ENCODE data around the gene TRDN.
"Not testable (repeated sequence)": the region's sequence is repeated elsewhere in the genome, so short reads cannot be mapped to it uniquely, and the experiment has no call there.

The TRDN gene

DNA sequence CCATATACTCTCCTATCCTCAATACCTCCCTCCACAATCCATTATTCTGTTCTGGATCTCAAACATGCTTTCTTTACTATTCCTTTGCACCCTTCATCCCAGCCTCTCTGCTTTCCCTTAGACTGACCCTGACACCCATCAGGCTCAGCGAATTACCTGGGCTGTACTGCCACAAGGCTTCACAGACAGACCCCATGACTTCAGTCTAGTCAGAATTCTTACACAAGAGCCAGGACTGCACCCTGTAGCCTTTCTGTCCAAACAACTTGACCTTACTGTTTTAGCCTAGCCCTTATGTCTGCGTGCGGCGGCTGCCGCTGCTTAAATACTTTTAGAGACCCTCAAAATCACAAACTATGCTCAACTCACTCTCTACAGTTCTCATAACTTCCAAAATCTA lies 76.9 kb downstream of the TRDN start:
- not testable (repeated sequence) for DNase-seq

DNA sequence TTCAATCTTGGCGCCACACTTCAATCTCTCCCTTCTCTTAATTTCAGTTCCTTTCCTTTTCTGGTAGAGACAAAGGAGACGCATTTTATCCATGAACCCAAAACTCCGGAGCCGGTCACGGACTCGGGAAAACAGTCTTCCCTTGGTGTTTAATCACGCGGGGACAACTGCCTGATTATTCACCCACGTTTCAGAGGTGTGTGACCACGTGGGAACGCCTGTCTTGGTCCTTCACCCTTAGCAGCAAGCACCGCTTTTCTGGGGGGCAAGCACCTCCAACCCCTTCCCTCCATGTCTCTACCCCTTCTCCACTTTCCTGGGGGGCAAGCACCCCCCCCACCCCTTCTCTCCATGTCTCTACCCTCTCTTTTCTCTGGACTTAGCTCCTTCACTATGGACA lies 79.3 kb downstream of the TRDN start:
- DNase-seq: not testable (repeated sequence)

- DNase-seq: no peak
These were observed 84.6 kb downstream of the TRDN start for GRCh38 chr6:123551939-123552707.

- no peak for DNase-seq
These were observed 86.6 kb downstream of the TRDN start for GRCh38 chr6:123550052-123550617.

- no peak for DNase-seq
These were observed 87.3 kb downstream of the TRDN start for GRCh38 chr6:123549476-123549875.

DNA sequence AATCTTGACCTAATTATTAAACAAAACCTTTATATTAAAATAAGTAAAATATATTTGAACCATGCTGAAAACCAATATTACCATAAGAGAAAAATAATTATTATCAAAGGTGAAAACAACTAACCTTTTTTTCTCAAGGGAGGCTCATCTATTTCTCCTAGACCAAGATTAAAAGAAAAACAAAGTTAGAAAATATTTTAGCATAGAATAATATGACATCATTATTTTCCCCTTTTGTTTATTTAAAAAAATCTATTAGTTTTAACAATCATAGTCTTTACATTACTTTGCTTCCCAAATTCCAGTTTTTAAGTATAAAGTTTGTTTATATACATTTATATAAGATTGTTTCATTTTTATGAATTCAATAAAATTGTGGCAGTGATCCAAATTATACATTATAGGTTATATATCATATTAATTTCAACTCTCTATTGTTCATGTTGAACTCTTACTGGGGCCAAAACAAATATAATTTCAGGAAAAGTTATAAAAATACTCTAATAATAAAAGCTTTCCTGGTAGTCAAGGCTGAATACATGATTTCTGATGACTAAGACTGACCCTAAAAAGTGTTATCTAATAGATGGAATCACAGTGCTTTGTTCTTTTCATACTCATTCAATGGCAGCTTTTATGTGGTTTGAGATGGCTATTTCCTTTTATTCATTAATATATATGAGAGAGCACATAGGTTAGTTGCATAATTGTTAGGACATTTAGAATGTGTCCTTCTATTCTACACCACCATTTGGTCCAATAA lies 89.4 kb downstream of the TRDN start:
- DNase-seq: no peak

DNA sequence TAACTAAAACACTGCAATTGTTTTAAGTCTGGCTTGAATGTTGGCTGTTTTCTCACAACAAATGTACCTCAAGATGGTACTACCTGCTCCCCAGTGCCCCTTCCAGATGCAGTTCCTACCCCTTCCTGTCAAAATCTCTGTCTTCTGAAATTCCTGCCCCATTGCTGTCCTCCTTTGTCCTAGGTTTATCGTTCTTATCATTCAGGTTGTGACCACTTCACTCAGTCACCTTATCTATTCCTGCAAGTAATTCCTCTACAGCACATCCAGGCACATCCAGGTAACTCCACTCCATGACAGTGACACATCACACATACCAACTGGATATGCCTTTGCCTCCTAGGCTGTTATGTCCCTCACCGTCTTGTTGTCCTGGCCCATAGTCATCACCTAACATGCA lies 90.2 kb downstream of the TRDN start:
- no peak for DNase-seq

DNA sequence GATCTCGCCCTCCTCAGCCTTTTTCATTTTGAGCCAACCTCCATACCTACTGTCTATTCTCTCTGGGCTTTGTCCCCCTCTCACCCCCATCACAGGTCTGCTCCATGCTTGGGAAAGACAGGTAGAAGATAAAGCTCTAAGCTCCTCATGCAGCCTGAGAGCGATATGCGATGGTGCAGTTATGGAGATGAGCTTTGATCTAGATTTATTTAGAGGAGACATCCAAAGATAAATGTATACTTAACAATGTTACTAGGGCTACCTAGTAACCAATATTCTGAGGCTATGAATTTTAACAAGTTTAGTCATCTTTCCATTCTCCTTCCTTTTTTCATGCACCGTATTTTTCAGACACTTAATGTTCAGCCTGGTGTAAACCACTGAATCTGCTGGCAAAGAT lies 95.3 kb downstream of the TRDN start:
- DNase-seq: no peak

DNA sequence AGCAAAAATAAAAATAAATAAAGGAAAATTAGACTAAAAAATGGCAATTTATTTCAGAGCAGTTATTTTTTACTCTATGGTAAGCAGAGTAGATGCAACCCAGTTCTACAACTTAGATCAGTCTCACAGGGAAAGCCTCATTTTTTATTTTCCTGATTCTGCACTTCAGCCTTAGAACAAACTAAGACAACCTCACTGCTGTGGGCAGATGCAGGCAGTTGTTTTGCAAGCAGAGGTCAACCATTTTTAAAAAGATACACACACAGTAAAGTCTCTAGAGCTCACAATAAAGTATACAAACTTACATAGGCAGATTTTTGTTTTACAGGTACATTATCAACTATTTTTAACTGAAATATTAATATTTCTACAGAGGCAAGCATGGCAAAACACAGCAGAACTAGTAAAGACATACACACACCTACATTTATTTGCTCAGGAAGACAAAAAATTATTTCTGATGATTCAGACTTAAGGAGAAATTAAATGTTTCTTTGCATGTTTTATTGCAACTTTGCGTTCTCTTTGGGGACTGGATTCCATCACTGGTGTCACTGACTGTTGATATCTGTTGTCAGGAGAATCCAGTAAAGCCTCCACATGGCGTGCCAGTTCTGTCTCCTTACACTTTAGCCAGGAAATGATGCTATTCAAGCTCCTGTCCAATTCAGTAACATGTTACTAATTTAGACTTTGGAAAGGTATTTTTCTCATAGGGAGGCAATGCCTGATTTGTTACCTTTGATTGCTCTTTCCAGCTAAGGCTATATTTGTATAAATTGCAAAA lies 102.7 kb downstream of the TRDN start:
- DNase-seq: no peak

DNA sequence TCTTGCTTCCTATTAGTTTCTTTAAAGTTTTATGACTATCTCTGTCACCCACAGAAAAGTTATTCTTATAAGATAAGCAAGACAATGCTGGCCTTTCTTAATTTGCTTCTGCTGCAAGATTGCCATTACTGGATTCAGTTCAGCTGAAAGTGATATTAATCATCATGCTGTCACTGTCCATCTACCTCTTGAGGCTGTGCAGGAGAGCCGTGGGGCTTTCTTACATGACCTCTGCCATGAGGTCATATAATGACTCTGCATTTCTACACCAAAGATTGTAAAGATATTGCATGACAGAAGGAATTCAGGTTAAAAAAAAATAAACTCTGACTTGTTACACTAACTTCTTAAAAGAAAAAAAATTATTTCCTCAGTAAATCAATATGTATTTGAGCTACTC lies 106.9 kb downstream of the TRDN start:
- no peak for DNase-seq

DNA sequence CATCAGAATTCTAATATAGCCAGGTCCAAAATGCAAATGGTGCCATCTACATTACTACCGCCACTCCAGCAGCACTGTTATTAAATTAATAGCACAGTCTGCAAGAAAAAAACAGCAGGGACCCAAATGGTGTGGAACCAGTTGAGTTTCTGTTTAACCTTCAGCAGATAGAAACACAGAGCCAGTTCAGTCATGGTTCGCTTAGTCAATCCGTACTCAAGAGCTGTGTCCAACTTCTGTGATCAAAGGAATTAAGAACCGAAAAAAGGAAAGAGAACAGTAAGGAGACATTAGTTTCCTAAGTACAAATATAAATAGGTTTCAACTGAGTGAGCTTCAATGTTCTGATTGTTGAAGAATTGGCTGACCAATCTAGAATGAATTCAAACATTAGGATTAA lies 107.7 kb downstream of the TRDN start:
- DNase-seq: no peak

DNA sequence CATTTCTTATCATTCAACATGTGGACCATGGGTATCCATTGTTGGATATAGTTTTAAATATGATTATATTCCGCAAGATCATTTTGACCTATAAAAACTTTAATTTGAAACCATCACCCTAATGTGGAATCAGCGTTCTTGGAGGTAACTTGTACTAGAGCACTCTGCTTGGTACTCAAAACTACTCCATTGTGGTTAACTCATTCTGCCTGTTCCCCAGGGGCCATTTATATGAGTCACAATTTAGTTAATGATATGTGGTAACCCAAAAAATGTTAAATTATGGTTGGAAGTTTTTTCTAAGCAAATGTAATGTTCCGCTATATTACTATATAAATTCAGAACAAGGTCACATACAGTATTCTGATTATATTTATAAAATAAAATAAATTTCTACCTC lies 109.3 kb downstream of the TRDN start:
- no peak for DNase-seq

GRCh38 chr6:123526128-123526527 lies 110.6 kb downstream of the TRDN start:
- no peak for DNase-seq

- DNase-seq: no peak
These were observed 112.0 kb downstream of the TRDN start for GRCh38 chr6:123524781-123525180.

DNA sequence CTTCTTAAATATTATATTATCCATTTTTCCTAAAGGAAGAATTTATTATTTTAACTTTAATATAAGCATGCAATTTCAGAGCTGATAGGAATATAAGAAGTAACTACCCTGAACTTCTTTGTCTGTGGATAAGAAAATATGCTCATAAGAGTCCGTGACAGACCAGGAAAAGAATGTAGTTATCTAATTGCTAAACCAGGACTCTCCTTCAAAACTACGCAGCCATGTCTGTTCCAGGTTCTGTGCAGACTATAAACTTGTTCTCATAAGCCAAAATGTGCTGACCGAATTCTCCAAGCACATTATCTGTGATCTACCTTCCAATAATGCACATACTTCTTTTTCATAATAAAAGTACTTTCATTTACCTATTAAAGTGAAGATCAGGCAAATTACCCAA lies 116.5 kb downstream of the TRDN start:
- no peak for DNase-seq

- no peak for DNase-seq
These were observed 117.6 kb downstream of the TRDN start for GRCh38 chr6:123519189-123519505.

GRCh38 chr6:123518441-123519188 lies 118.1 kb downstream of the TRDN start:
- no peak for DNase-seq

DNA sequence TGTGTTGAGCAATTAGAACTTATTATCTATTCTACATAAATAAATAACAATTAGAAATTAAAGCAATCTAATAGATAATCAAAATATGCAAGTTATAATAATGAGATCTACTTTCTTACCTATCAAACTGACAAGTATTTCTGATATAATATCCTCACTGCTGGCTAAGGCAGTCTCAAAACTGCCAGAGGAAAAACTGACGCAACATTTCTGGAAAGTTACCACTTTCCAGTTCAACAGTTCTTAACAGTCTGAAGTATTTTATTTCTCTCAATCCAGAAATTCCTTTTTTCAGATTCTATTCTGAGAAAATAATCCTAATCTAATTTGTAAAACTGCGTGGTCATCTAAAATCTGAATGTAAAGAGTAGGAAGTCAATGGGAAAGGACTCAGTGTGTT lies 121.0 kb downstream of the TRDN start:
- no peak for DNase-seq

DNA sequence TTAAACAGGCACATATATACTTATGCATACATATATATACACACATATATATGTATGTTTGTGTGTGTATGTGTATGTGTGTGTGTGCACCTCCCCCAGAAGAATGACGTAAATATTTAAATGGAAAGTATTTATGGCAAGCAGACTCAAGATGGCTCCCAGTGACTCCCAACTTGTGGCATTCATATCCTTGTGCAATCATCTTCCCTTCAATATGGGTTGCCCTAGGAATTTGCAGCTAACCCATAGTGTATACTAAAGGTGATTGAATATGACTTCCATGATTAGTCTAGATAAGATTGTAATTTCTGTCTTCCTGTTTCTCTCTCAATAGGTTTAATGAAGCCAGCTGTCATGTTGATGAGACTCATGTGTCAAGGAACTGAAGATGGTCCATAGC lies 127.6 kb downstream of the TRDN start:
- no peak for DNase-seq

GRCh38 chr6:123508290-123508689 lies 128.5 kb downstream of the TRDN start:
- no peak for DNase-seq

DNA sequence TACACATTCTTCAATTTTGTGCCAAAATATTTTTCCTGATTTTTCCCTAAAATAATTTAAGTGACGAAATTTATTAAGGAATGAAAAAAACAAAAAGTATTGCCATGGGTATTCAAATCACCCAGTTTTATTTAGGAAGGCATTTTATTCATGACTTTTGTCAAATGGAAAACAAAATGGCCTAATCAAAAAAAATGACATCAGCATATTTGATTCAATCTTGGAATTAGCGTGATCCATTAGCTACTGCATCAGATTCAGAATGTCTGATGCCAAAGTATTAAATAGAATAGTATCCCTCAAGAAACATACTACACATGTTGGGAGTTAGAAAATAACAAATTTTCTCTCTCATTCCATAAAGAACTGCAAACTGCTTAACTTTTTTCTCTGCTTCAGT lies 129.2 kb downstream of the TRDN start:
- no peak for DNase-seq

GRCh38 chr6:123503619-123504018 lies 133.1 kb downstream of the TRDN start:
- DNase-seq: no peak

DNA sequence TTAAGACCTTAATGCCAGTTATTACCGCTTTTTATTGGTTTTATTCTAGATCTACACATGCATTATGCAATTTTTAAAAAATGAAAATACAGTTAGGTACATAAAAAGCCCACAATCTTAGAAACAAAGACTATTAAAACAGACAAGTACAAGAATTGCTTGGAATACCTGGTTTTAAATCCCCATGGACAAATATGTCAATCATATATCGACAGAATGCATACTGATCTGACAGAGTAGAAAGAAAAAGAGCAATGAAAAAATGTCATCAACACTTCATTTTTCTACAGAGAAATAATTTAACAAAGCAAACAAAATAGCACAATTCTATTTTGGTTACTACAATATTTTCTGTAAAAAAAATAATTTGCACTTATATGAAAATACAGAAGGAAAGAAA lies 139.7 kb downstream of the TRDN start:
- DNase-seq: no peak
